Hematopoietic multipotent progenitor cell treated with erythropoietin and hydrocortisone succinate and interleukin-3 and kit ligand, for 6 days (in vitro differentiated cells): ENCODE measurements around the gene IL4R.
"Not testable (repeated sequence)": the region's sequence is repeated elsewhere in the genome, so short reads cannot be mapped to it uniquely, and the experiment has no call there.

Experiments used
- DNase-seq: peaks from one replicate; pipeline ENCODE4 v3.0.0-alpha.2; 2015

IL4R gene

GRCh38 chr16:27408012-27408601, 94.3 kb downstream of the IL4R start:
- peak; percentile 43 for DNase-seq

DNA sequence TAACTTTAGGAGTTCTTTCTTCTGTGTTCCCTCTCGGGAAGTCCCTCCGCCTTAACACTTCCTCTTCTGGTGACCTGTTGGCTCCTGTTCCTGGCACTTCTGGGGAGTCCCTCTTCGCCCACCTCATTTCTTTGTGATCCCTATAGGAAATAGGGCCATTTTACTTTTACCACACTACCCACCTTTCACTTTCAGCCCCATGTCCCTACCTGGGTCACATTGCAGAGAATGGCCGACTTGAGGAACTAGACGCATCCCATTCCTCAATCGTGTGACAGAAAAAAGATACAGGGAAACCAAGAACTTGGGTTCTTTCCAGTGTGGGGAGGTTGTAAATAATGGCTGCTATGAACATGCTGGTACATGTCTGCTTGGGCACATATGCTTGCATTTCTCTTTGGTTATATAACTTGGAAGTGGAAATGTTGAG, 94.8 kb downstream of the IL4R start:
- no peak for DNase-seq

- not testable (repeated sequence) for DNase-seq
Observed at GRCh38 chr16:27409958-27410357, 96.2 kb downstream of the IL4R start.

- no peak for DNase-seq
Observed at GRCh38 chr16:27410761-27411160, 97.0 kb downstream of the IL4R start.

DNA sequence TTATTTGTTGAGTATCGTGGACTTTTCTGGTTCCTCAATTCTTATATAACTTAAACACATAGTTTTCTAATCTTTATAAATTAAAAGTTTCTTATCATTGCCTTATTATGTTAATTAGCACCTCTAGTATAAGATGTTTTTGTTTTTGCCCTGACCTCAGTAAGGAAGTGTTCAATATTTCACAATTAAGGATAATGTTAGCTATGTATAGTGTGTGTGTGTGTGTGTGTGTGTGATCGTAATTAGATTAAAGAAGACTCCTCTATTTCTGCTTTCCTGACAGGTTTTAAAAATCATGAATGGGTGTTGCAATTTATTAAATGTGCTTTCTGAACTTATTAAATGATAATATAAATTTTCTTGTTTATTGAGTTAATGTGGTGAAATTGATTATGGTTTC, 100.2 kb downstream of the IL4R start:
- DNase-seq: no peak
